HEK293T (cell line): ENCODE measurements around the gene TMPRSS2.

ENCODE experiments used
- CTCF ChIA-PET: fragments of 350-600 bp; formaldehyde crosslinking; extraction: SDS; loops from one replicate; lab custom pipeline; 2021; ENCODE audit warnings: antibody characterized with exemption, inconsistent platforms; lab: Yijun Ruan, JAX
- POLR2A ChIA-PET: fragments of 350-600 bp; formaldehyde crosslinking; extraction: SDS; loops from one replicate; lab custom pipeline; 2020; ENCODE audit warnings: antibody characterized with exemption, inconsistent platforms; lab: Yijun Ruan, JAX
- DNase-seq: peaks from one replicate; pipeline ENCODE4 v3.0.0; 2012; ENCODE audit warnings: mixed read lengths; ENCODE audit errors: extremely low spot score
- ARNT ChIP-seq: fragments of 450-650 bp; IDR thresholded peaks from 2 replicates; pipeline ENCODE4 v1.6.1; 2017; ENCODE audit warnings: mild to moderate bottlenecking
- BHLHE40 ChIP-seq: fragments of 450-650 bp; IDR thresholded peaks from 2 replicates; pipeline ENCODE4 v1.6.1; 2016; ENCODE audit warnings: mild to moderate bottlenecking, moderate library complexity, borderline replicate concordance
- CTBP1 ChIP-seq: fragments of 450-650 bp; IDR thresholded peaks from 2 replicates; pipeline ENCODE4 v1.6.1; 2016; ENCODE audit warnings: borderline replicate concordance
- ELF4 ChIP-seq: fragments of 450-650 bp; IDR thresholded peaks from 2 replicates; pipeline ENCODE4 v1.6.1; 2017; ENCODE audit warnings: antibody characterized with exemption
- FOXA1 ChIP-seq: fragments of 450-650 bp; IDR thresholded peaks from 2 replicates; pipeline ENCODE4 v1.6.1; 2016; ENCODE audit warnings: mild to moderate bottlenecking
- FOXK2 ChIP-seq: fragments of 450-650 bp; IDR thresholded peaks from 2 replicates; pipeline ENCODE4 v1.6.1; 2016; ENCODE audit warnings: mild to moderate bottlenecking
- FOXM1 ChIP-seq: fragments of 450-650 bp; IDR thresholded peaks from 2 replicates; pipeline ENCODE4 v1.6.1; 2017; ENCODE audit warnings: mild to moderate bottlenecking, borderline replicate concordance
- HDGF ChIP-seq: fragments of 450-650 bp; IDR thresholded peaks from 2 replicates; pipeline ENCODE4 v1.6.1; 2017; ENCODE audit warnings: antibody characterized with exemption, borderline replicate concordance
- L3MBTL2 ChIP-seq: fragments of 450-650 bp; conservative IDR thresholded peaks from 2 replicates; pipeline ENCODE4 v1.6.1; 2016; ENCODE audit warnings: mild to moderate bottlenecking
- LEF1 ChIP-seq: fragments of 450-650 bp; IDR thresholded peaks from 2 replicates; pipeline ENCODE4 v1.6.1; 2017; ENCODE audit warnings: mild to moderate bottlenecking, borderline replicate concordance
- NFRKB ChIP-seq: fragments of 450-650 bp; IDR thresholded peaks from 2 replicates; pipeline ENCODE4 v1.6.1; 2016; ENCODE audit warnings: mild to moderate bottlenecking, moderate library complexity
- SP1 ChIP-seq: fragments of 450-650 bp; IDR thresholded peaks from 2 replicates; pipeline ENCODE4 v1.6.1; 2017
- SUZ12 ChIP-seq: fragments of 450-650 bp; IDR thresholded peaks from 2 replicates; pipeline ENCODE4 v1.6.1; 2016; ENCODE audit warnings: mild to moderate bottlenecking
- TARDBP ChIP-seq: fragments of 450-650 bp; IDR thresholded peaks from 2 replicates; pipeline ENCODE4 v1.6.1; 2016
- ZNF384 ChIP-seq: fragments of 450-650 bp; IDR thresholded peaks from 2 replicates; pipeline ENCODE4 v1.6.1; 2016
- TF ChIP-seq, protein P1 (sequence below): fragments of 450-650 bp; IDR thresholded peaks from 2 replicates; pipeline ENCODE4 v1.6.1; 2016

TMPRSS2 gene

GRCh38 chr21:41432562-41433460 is 75.1 kb downstream of the TMPRSS2 start:
- TF ChIP-seq ELF4: no peak
- TF ChIP-seq BHLHE40: no peak
- no peak for TF ChIP-seq L3MBTL2
- no peak for TF ChIP-seq LEF1
- TF ChIP-seq SUZ12: no peak
- TF ChIP-seq ZNF384: no peak
- no peak for TF ChIP-seq NFRKB
- TF ChIP-seq FOXA1: no peak
- TF ChIP-seq, protein P1, sequence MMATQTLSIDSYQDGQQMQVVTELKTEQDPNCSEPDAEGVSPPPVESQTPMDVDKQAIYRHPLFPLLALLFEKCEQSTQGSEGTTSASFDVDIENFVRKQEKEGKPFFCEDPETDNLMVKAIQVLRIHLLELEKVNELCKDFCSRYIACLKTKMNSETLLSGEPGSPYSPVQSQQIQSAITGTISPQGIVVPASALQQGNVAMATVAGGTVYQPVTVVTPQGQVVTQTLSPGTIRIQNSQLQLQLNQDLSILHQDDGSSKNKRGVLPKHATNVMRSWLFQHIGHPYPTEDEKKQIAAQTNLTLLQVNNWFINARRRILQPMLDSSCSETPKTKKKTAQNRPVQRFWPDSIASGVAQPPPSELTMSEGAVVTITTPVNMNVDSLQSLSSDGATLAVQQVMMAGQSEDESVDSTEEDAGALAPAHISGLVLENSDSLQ: no peak
- TF ChIP-seq CTBP1: no peak
- no peak for TF ChIP-seq FOXM1
- no peak for TF ChIP-seq HDGF
- TF ChIP-seq TARDBP: no peak
- no peak for TF ChIP-seq FOXK2
- TF ChIP-seq ARNT: no peak
- ChIA-PET POLR2A (no interaction called here), CTCF (no interaction called here)
- DNase-seq: no peak

DNA sequence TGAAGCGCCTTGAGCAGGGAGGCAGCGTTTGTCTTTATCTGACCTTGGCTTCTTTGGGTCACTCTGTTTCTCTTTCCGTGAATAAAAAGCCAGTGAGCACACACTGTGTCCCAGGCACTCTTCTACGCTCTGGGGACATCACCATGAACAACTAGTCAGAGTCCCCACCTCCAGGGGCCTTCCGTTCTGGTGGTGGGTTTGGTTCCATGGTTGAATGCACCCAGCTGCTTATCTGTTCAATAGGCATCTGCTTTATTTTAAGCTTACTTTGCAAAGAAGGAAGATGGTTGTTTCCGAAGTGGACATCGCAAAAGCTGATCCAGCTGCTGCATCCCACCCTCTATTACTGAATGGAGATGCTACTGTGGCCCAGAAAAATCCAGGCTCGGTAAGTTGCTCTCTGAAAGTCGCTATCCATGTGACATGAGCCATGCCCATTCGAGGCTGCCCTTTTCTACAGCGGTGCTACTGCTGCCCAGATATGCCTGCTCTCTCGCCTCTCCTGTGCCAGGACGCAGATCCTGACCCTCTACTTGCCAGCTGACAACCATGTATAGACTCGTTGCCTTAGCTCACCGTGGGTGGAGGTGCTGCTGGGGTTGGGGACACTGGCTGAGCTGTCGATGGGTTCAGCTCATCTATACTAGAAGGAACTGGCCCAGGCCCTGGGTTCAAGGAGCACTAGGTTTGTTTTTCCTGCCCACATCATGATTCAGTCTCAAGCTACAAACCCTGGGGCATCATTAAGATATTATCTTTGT is 76.0 kb downstream of the TMPRSS2 start:
- DNase-seq: no peak
- TF ChIP-seq, protein P1: no peak
- no peak for TF ChIP-seq HDGF
- no peak for TF ChIP-seq CTBP1
- TF ChIP-seq SP1: no peak
- TF ChIP-seq NFRKB: no peak
- TF ChIP-seq ARNT: no peak
- no peak for TF ChIP-seq FOXK2
- TF ChIP-seq LEF1: no peak
- no peak for TF ChIP-seq BHLHE40
- no peak for TF ChIP-seq FOXA1
- ChIA-PET CTCF (no interaction called here), POLR2A (no interaction called here)

GRCh38 chr21:41429925-41430491 is 78.0 kb downstream of the TMPRSS2 start:
- no peak for DNase-seq
- CTCF ChIA-PET: no interaction called here
- TF ChIP-seq FOXK2: no peak
- no peak for TF ChIP-seq TARDBP
- TF ChIP-seq ZNF384: no peak
- TF ChIP-seq SP1: no peak
- TF ChIP-seq L3MBTL2: no peak
- no peak for TF ChIP-seq LEF1
- TF ChIP-seq FOXM1: no peak
- TF ChIP-seq BHLHE40: no peak
- TF ChIP-seq NFRKB: no peak
- no peak for TF ChIP-seq SUZ12
- TF ChIP-seq FOXA1: no peak
- TF ChIP-seq HDGF: no peak
- TF ChIP-seq, protein P1: no peak
- TF ChIP-seq CTBP1: no peak
- TF ChIP-seq ARNT: no peak
- no peak for TF ChIP-seq ELF4
- POLR2A ChIA-PET: no interaction called here

DNA sequence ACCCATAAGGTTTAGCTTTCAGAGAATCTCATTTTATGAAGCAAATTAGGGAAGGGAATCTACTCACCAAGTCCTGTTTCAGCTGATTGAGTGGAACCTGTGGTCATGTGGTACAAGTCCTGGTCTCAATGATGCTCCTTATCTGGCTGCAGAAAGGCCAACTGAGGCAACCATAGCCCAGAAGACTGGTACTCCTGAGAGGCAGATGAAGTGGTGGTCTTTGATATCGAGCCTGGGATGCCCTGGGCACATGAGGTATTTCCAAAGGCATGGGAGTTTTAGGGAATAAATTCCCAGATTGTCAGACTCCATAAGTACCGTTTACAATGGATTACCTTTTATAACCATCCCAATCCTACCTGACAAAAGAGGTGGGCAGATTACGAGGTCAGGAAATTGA is 78.7 kb downstream of the TMPRSS2 start:
- TF ChIP-seq BHLHE40 (no peak), LEF1 (no peak), FOXM1 (no peak), SUZ12 (no peak), SP1 (no peak), FOXA1 (no peak), ARNT (no peak), L3MBTL2 (no peak), ELF4 (no peak), FOXK2 (no peak), NFRKB (no peak), CTBP1 (no peak), HDGF (no peak), ZNF384 (no peak), TARDBP (no peak)
- TF ChIP-seq, protein P1: no peak

More for the DNA sequence above, 78.7 kb downstream of the TMPRSS2 start:
- ChIA-PET CTCF (no interaction called here), POLR2A (no interaction called here)
- DNase-seq: no peak
